SK-N-SH treated with all-trans-retinoic acid at 6 μM for 48 hours (cell line): ENCODE data around the gene NRN1L.

ENCODE experiments used
- ATAC-seq: fragments of 200-7000 bp; cut with Tn5 transposase; 3 replicates; pipeline ENCODE4 v1.9.1; 2020; ENCODE audit warnings: mild to moderate bottlenecking, moderate library complexity
- BACH2 ChIP-seq: fragments of 250-450 bp; sonication (Bioruptor Pico); IDR thresholded peaks from 2 replicates; pipeline ENCODE4 v1.9.0; 2021; ENCODE audit warnings: mild to moderate bottlenecking, borderline replicate concordance
- CREB5 ChIP-seq: fragments of 250-450 bp; sonication (Bioruptor Pico); IDR thresholded peaks from 2 replicates; pipeline ENCODE4 v1.5.1; 2020; ENCODE audit warnings: low read depth, mild to moderate bottlenecking, moderate library complexity
- CSDC2 ChIP-seq: fragments of 250-450 bp; sonication (Bioruptor Pico); IDR thresholded peaks from 2 replicates; pipeline ENCODE4 v1.5.0; 2020; ENCODE audit warnings: mild to moderate bottlenecking, moderate library complexity
- CSRNP3 ChIP-seq: fragments of 250-450 bp; sonication (Bioruptor Pico); IDR thresholded peaks from 2 replicates; pipeline ENCODE4 v1.5.1; 2021; ENCODE audit warnings: mild to moderate bottlenecking, moderate library complexity
- GLIS3 ChIP-seq: fragments of 250-450 bp; sonication (Bioruptor Pico); IDR thresholded peaks from 2 replicates; pipeline ENCODE4 v1.5.0; 2020; ENCODE audit warnings: mild to moderate bottlenecking, moderate library complexity
- OSR1 ChIP-seq: fragments of 250-450 bp; sonication (Bioruptor Pico); IDR thresholded peaks from 2 replicates; pipeline ENCODE4 v1.8.0; 2022; ENCODE audit warnings: moderate library complexity, mild to moderate bottlenecking, inconsistent platforms
- PATZ1 ChIP-seq: fragments of 250-450 bp; sonication (Bioruptor Pico); IDR thresholded peaks from 2 replicates; pipeline ENCODE4 v1.8.0; 2020; ENCODE audit warnings: mild to moderate bottlenecking, moderate library complexity, borderline replicate concordance
- PPARA ChIP-seq: fragments of 250-450 bp; sonication (Bioruptor Pico); IDR thresholded peaks from 2 replicates; pipeline ENCODE4 v1.5.0; 2020; ENCODE audit warnings: mild to moderate bottlenecking, borderline replicate concordance
- RARB ChIP-seq: fragments of 250-450 bp; sonication (Bioruptor Pico); IDR thresholded peaks from 2 replicates; pipeline ENCODE4 v1.8.0; 2021; ENCODE audit warnings: mild to moderate bottlenecking, moderate library complexity
- SNAI2 ChIP-seq: fragments of 250-450 bp; sonication (Bioruptor Pico); IDR thresholded peaks from 2 replicates; pipeline ENCODE4 v1.5.0; 2020; ENCODE audit warnings: mild to moderate bottlenecking, moderate library complexity
- TOX ChIP-seq: fragments of 250-450 bp; sonication (Bioruptor Pico); IDR thresholded peaks from 2 replicates; pipeline ENCODE4 v1.8.0; 2021; ENCODE audit warnings: mild to moderate bottlenecking, moderate library complexity, borderline replicate concordance
- TSHZ2 ChIP-seq: fragments of 250-450 bp; sonication (Bioruptor Pico); IDR thresholded peaks from 2 replicates; pipeline ENCODE4 v1.5.0; 2020; ENCODE audit warnings: mild to moderate bottlenecking, moderate library complexity
- ZC3H10 ChIP-seq: fragments of 250-450 bp; sonication (Bioruptor Pico); IDR thresholded peaks from 2 replicates; pipeline ENCODE4 v1.5.1; 2021; ENCODE audit warnings: mild to moderate bottlenecking, moderate library complexity
- ZFP3 ChIP-seq: fragments of 250-450 bp; sonication (Bioruptor Pico); IDR thresholded peaks from 2 replicates; pipeline ENCODE4 v1.5.0; 2020; ENCODE audit warnings: mild to moderate bottlenecking, moderate library complexity
- ZNF565 ChIP-seq: fragments of 450-650 bp; formaldehyde crosslinking; conservative IDR thresholded peaks from 2 replicates; pipeline ENCODE4 v1.5.0; 2020; ENCODE audit warnings: low read depth, mild to moderate bottlenecking, moderate library complexity
- ZNF8 ChIP-seq: fragments of 450-650 bp; formaldehyde crosslinking; IDR thresholded peaks from 2 replicates; pipeline ENCODE4 v1.5.0; 2020; ENCODE audit warnings: mild to moderate bottlenecking, moderate library complexity
- TF ChIP-seq, protein P1 (sequence below): fragments of 250-450 bp; sonication (Bioruptor Pico); IDR thresholded peaks from 2 replicates; pipeline ENCODE4 v1.8.0; 2021; ENCODE audit warnings: low read depth, mild to moderate bottlenecking, moderate library complexity, borderline replicate concordance

The NRN1L gene

DNA sequence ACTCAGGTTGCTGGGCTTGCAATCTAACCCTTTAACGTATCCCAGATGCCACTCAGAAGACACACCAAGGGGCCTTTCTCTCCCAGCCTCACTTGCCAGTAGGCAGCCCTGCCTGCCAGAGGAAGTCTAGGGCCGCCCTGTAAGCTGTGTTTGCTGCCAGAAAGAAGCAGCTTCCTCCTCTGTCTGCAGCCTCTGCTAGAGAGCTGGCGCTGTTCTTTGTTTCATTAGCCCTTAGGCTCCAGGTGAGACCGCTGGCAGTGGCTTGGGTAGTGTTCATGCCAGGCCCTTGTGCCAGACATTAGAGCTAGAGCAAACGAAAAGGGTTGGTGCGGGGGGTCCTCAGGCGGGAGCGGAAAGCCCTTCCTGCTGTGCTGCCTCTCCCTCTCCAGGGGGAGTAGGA is 38.1 kb downstream of the NRN1L start:
- no peak for ATAC-seq
- TF ChIP-seq CSRNP3 (no peak), ZNF8 (CRISPR knock-in tag) (no peak), GLIS3 (CRISPR knock-in tag) (no peak), PATZ1 (CRISPR knock-in tag) (no peak), ZNF565 (CRISPR knock-in tag) (no peak), TOX (no peak), RARB (CRISPR knock-in tag) (no peak), TSHZ2 (CRISPR knock-in tag) (no peak), BACH2 (CRISPR knock-in tag) (no peak), PPARA (no peak), ZFP3 (CRISPR knock-in tag) (no peak), SNAI2 (no peak)
- TF ChIP-seq, protein P1, sequence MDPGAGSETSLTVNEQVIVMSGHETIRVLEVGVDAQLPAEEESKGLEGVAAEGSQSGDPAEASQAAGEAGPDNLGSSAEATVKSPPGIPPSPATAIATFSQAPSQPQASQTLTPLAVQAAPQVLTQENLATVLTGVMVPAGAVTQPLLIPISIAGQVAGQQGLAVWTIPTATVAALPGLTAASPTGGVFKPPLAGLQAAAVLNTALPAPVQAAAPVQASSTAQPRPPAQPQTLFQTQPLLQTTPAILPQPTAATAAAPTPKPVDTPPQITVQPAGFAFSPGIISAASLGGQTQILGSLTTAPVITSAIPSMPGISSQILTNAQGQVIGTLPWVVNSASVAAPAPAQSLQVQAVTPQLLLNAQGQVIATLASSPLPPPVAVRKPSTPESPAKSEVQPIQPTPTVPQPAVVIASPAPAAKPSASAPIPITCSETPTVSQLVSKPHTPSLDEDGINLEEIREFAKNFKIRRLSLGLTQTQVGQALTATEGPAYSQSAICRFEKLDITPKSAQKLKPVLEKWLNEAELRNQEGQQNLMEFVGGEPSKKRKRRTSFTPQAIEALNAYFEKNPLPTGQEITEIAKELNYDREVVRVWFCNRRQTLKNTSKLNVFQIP (CRISPR knock-in tag) = no peak

DNA sequence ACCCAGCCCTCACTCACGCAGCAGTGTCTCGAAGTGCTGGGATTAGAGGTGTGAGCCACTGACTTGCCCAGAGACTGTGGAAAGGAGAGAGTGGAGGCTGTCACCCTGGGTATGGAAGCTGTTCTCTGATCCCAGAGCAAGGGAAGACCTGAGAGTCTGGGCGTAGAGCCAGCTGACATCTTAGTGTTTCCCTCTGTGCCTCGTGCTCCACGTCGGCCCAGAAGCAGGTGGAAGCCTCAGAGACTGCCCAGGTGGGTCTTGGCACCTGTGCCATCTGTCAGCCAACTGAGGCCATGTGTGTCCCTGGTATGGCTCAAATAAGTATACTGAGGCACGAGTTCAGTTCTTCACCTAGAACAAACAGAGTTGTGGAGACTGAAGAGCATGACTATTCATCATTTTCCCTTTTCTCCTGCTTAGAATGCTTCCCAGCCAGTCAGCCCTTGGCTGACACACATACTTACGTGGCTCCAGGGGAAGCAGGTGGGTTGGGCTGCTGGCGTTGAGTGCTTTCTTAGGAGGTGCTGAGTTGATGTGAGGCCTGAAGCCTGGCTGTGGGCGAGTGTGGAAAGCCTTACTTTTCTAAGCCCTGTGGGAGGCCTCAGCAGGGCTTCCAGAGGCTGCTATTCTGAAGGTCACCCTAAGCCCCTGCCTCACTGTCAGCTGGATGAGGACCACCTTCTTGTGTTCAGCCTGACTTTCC is 38.9 kb downstream of the NRN1L start:
- TF ChIP-seq ZC3H10 (CRISPR knock-in tag) = no peak
- TF ChIP-seq ZNF8 (CRISPR knock-in tag) = no peak
- no peak for TF ChIP-seq CSDC2 (CRISPR knock-in tag)
- no peak for TF ChIP-seq PPARA
- TF ChIP-seq TOX = no peak
- TF ChIP-seq CREB5 (CRISPR knock-in tag) = no peak
- TF ChIP-seq ZNF565 (CRISPR knock-in tag) = no peak
- TF ChIP-seq, protein P1 (CRISPR knock-in tag) = no peak
- TF ChIP-seq CSRNP3 = no peak
- TF ChIP-seq OSR1 (CRISPR knock-in tag) = no peak
- TF ChIP-seq ZFP3 (CRISPR knock-in tag) = no peak
- no peak for TF ChIP-seq RARB (CRISPR knock-in tag)
- TF ChIP-seq, all 23 proteins: peak for 0
- no peak for ATAC-seq
